Stimulated activated memory B cell treated with anti-CD40 and anti-IgM and Interleukin-4, amounts not matched to agents 10 μg/mL and 1 μg/mL and 100 μg/mL, for 72 hours (primary cell): ENCODE measurements around the gene DMRT3.

ENCODE experiments used
- ATAC-seq: fragments of 150-1000 bp; cut with Tn5 transposase; 2 replicates; pipeline ENCODE4 v1.10.0; 2021
- H3K27ac Mint-ChIP-seq: one replicate; pipeline ENCODE4 v1.8.0; 2022; ENCODE audit warnings: mild to moderate bottlenecking, mixed read lengths
- H3K27me3 Mint-ChIP-seq: one replicate; pipeline ENCODE4 v1.8.0; 2022; ENCODE audit warnings: mixed read lengths
- H3K36me3 Mint-ChIP-seq: one replicate; pipeline ENCODE4 v1.8.0; 2022; ENCODE audit warnings: mixed read lengths
- H3K4me1 Mint-ChIP-seq: one replicate; pipeline ENCODE4 v1.8.0; 2022; ENCODE audit warnings: mixed read lengths
- H3K4me3 Mint-ChIP-seq: one replicate; pipeline ENCODE4 v1.8.0; 2022; ENCODE audit warnings: mild to moderate bottlenecking, moderate library complexity, mixed read lengths
- H3K9me3 Mint-ChIP-seq: one replicate; pipeline ENCODE4 v1.8.0; 2022; ENCODE audit warnings: mixed read lengths

DMRT3 gene

GRCh38 chr9:966870-967269 lies 9.6 kb upstream of the DMRT3 start:
- ATAC-seq: no peak
- H3K9me3 Mint-ChIP-seq: peaks cover 2% of the 10 kb centered on the region
- no peaks in the 10 kb centered on the region for H3K36me3 Mint-ChIP-seq
- no peak overlapping the region for H3K4me3 Mint-ChIP-seq
- H3K4me1 Mint-ChIP-seq: peaks cover 9% of the 10 kb centered on the region
- peaks cover 80% of the 10 kb centered on the region for H3K27me3 Mint-ChIP-seq
- no peak overlapping the region for H3K27ac Mint-ChIP-seq

- Mint-ChIP-seq H3K9me3 (peaks cover 2% of the 10 kb centered on the region), H3K27me3 (peaks cover 76% of the 10 kb centered on the region), H3K27ac (no peak overlapping the region), H3K4me1 (peaks cover 9% of the 10 kb centered on the region), H3K36me3 (no peaks in the 10 kb centered on the region), H3K4me3 (no peak overlapping the region)
- ATAC-seq: no peak
These were observed 9.0 kb upstream of the DMRT3 start for GRCh38 chr9:967436-967835.

GRCh38 chr9:967903-968641 lies 8.4 kb upstream of the DMRT3 start:
- ATAC-seq: no peak
- peaks cover 76% of the 10 kb centered on the region for H3K27me3 Mint-ChIP-seq
- no peaks in the 10 kb centered on the region for H3K36me3 Mint-ChIP-seq
- H3K4me3 Mint-ChIP-seq: no peak overlapping the region
- peaks cover 9% of the 10 kb centered on the region for H3K4me1 Mint-ChIP-seq
- H3K9me3 Mint-ChIP-seq: peaks cover 2% of the 10 kb centered on the region
- H3K27ac Mint-ChIP-seq: no peak overlapping the region

- no peak for ATAC-seq
- H3K27ac Mint-ChIP-seq: no peak overlapping the region
- H3K4me3 Mint-ChIP-seq: no peak overlapping the region
- no peaks in the 10 kb centered on the region for H3K36me3 Mint-ChIP-seq
- peaks cover 9% of the 10 kb centered on the region for H3K4me1 Mint-ChIP-seq
- H3K27me3 Mint-ChIP-seq: peaks cover 79% of the 10 kb centered on the region
- H3K9me3 Mint-ChIP-seq: peaks cover 2% of the 10 kb centered on the region
These were observed 6.9 kb upstream of the DMRT3 start for GRCh38 chr9:969310-970150.

- peaks cover 80% of the 10 kb centered on the region for H3K27me3 Mint-ChIP-seq
- no peak overlapping the region for H3K27ac Mint-ChIP-seq
- no peaks in the 10 kb centered on the region for H3K36me3 Mint-ChIP-seq
- H3K9me3 Mint-ChIP-seq: peaks cover 2% of the 10 kb centered on the region
- peak overlapping the region; percentile 15 for H3K4me3 Mint-ChIP-seq
- no peak for ATAC-seq
- H3K4me1 Mint-ChIP-seq: peaks cover 9% of the 10 kb centered on the region
These were observed 6.1 kb upstream of the DMRT3 start for GRCh38 chr9:970151-970996.

- Mint-ChIP-seq H3K36me3 (no peaks in the 10 kb centered on the region), H3K4me3 (no peak overlapping the region), H3K27me3 (peaks cover 85% of the 10 kb centered on the region), H3K4me1 (peaks cover 14% of the 10 kb centered on the region), H3K9me3 (peaks cover 2% of the 10 kb centered on the region), H3K27ac (no peak overlapping the region)
- ATAC-seq: no peak
These were observed 4.5 kb upstream of the DMRT3 start for GRCh38 chr9:971901-972500.

- Mint-ChIP-seq H3K4me3 (no peak overlapping the region), H3K9me3 (peaks cover 2% of the 10 kb centered on the region), H3K27ac (no peak overlapping the region), H3K36me3 (no peaks in the 10 kb centered on the region), H3K4me1 (peaks cover 10% of the 10 kb centered on the region), H3K27me3 (peaks cover 85% of the 10 kb centered on the region)
- no peak for ATAC-seq
These were observed 3.8 kb upstream of the DMRT3 start for GRCh38 chr9:972501-973294.

GRCh38 chr9:973295-973834 lies 3.1 kb upstream of the DMRT3 start:
- no peak for ATAC-seq
- Mint-ChIP-seq H3K27ac (no peak overlapping the region), H3K27me3 (peaks cover 85% of the 10 kb centered on the region), H3K9me3 (no peaks in the 10 kb centered on the region), H3K4me1 (peaks cover 5% of the 10 kb centered on the region), H3K4me3 (no peak overlapping the region), H3K36me3 (no peaks in the 10 kb centered on the region)

GRCh38 chr9:974031-974995 lies 2.1 kb upstream of the DMRT3 start:
- Mint-ChIP-seq H3K4me3 (no peak overlapping the region), H3K36me3 (no peaks in the 10 kb centered on the region), H3K9me3 (no peaks in the 10 kb centered on the region), H3K4me1 (peaks cover 5% of the 10 kb centered on the region), H3K27me3 (peaks cover 85% of the 10 kb centered on the region), H3K27ac (no peak overlapping the region)
- no peak for ATAC-seq

- no peaks in the 10 kb centered on the region for H3K9me3 Mint-ChIP-seq
- H3K4me3 Mint-ChIP-seq: no peak overlapping the region
- H3K27me3 Mint-ChIP-seq: peaks cover 85% of the 10 kb centered on the region
- peaks cover 5% of the 10 kb centered on the region for H3K4me1 Mint-ChIP-seq
- H3K27ac Mint-ChIP-seq: no peak overlapping the region
- H3K36me3 Mint-ChIP-seq: no peaks in the 10 kb centered on the region
- ATAC-seq: no peak
These were observed 1.3 kb upstream of the DMRT3 start for GRCh38 chr9:974996-975739.

- Mint-ChIP-seq H3K9me3 (no peaks in the 10 kb centered on the region), H3K4me1 (peaks cover 5% of the 10 kb centered on the region), H3K27me3 (peaks cover 85% of the 10 kb centered on the region), H3K27ac (no peak overlapping the region), H3K4me3 (no peak overlapping the region), H3K36me3 (no peaks in the 10 kb centered on the region)
- no peak for ATAC-seq
These were observed 656 bp upstream of the DMRT3 start for GRCh38 chr9:975740-976257.

GRCh38 chr9:976943-977837 lies 735 bp downstream of the DMRT3 start:
- no peaks in the 10 kb centered on the region for H3K9me3 Mint-ChIP-seq
- H3K4me3 Mint-ChIP-seq: no peak overlapping the region
- peaks cover 5% of the 10 kb centered on the region for H3K4me1 Mint-ChIP-seq
- H3K27ac Mint-ChIP-seq: no peak overlapping the region
- H3K36me3 Mint-ChIP-seq: no peaks in the 10 kb centered on the region
- H3K27me3 Mint-ChIP-seq: peaks cover 94% of the 10 kb centered on the region
- no peak for ATAC-seq
